HG03025 (cell line): ENCODE results near the gene C14orf132.
"Not testable (repeated sequence)": the region's sequence is repeated elsewhere in the genome, so short reads cannot be mapped to it uniquely, and the experiment has no call there.

ENCODE experiments used
- ATAC-seq: cut with Tn5 transposase; IDR thresholded peaks from one replicate; pipeline ENCODE4 v1.9.1; 2021; ENCODE audit warnings: mild to moderate bottlenecking, moderate library complexity; ENCODE audit not compliant: unreplicated experiment, low FRiP score

C14orf132 gene

DNA sequence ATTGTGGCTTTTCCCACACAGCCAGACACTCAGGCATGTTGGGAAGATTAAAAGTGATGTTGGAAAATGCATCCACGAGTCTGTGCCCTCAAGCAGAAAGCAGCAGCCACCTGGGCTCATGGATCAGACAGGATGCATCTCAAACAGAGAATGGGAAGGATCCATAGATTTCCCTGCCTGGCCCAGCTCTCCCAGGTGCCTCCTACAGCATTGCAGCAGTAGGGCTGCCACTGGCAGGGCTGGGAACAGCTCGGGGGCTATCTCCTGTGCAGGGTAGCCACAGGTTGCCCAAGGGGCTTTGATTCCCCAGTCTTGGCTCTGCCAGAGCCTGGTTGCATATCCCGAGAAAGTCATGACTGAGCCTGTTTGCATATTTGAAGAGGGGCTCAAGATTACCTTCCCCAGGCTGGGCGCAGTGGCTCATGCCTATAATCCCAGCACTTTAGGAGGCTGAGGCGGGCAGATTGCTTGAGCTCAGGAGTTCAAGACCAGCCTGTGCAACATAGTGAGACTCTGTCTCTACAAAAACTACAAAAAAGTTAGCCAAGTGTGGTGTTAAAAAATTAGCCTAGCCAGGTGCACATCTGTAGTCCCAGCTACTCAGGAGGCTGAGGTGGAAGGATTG is 19.5 kb downstream of the C14orf132 start:
- no peak for ATAC-seq

DNA sequence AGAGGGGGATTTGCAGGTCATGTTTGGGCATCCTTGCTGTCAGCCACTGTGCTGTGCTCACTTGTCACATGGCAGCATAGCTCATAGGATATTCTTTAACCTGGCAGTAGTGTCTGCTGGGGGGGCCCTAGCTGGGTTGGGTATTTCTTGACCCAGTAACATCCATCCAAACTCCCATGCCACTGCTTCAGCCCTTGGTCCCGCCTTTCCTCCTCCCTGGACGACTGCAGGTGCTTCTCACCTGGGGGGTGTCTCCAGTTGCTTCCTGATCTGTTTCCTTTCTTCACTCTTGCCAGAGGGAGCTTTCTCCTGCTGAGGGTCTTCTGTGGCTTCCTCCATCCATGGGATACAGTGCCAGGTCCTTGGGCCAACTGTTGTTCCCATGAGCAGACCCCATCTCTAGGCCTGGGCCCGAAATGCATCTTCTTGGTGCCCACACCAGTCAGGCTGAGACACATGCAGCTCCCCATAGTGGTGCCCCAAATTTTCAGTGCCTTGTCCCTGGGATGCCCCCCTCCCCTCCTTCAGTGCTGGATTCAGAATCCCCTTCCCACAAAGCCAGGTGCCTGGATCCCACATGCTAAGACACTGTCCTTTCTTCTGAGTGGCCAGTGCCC is 20.5 kb downstream of the C14orf132 start:
- no peak for ATAC-seq

DNA sequence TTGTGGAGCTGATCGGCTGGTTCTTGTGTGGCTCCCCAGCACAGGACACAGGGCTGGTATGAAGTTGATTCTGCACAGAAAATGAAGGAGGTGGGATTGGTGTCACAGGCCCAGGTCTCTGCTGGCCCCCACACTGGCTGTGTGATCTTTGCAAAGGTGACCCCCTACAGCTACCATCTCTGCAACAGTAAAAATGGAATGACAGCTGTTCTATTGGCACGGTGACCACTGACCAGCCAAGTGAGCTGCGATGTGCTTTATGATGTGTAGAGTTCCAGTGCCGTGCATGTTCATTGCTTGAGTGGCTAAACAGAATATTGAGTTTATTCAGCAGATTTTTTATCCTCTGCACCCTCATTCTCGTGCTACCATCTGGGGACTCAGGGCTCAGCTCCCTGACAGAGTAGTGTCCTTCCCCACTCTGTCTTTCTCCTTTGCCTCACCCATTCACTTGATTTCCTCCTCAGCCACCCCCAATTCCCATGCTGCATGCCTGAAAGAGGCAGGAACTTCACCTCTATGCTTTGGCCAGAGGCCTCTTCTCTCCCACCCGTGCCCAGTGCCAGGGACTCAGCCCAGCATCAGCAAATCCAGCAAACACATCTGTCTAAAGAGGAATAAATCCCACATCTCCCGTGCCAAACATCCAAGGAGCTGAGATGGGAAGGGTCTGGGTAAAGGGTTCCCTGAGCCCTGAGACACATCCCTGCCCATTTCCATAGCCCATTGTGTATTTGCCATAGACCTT is 21.2 kb downstream of the C14orf132 start:
- no peak for ATAC-seq

DNA sequence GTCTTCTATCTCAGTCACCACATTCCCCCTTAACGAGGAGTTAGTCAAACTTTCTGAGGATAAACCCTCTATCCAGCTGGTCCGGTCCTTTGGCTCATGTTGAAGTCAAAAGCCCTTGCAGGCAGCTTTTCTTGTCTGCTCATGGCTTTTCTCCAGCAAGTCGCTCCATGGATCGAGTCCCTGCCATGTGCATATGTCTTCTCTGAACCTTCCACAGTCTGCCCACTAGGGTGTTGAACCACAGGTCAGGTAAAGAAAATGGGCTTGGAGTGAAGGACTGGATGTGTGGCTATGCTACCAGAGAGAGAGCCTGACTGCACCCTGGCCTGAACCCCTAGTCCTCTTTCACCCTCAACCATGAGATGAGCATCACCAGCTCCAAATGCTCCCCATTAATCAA is 22.8 kb downstream of the C14orf132 start:
- ATAC-seq = no peak

DNA sequence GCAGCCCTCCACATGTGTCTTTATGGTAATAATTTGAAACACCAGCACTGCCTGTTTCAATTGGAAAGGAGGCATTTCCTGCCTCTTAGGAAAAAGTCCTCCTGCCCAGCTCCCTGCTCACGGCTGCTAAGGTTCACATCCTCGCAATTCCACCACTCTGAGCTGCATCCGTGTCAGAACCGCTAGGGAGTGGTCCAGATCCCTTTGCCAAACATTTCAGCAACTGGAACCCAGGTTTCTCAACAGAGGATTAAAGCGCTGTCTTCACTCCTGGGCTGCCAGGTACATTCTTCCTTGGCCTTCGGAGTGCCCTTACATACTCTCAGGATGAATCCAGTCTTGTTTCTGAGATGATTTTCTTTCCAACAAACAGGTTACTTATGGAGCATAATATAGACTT is 23.3 kb downstream of the C14orf132 start:
- ATAC-seq = no peak

DNA sequence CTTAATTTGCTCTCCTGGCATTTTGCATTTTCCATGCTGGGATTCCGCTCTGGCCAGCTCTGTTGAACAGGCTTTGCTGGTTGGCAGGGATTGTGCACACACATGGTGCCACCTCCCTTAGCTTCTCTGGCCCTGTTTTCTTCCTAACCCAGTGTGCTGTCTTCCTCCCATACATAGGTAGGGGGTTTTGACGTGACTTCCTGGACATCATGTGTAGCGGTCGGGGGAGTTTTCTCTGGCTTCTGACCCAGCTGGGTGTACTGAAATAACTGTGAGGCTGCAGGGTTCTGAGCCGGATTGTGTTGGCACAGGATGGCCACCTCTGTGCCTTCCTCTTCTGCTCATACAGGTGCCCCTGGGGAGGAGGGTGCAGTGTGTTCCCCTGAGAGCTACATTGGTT is 25.7 kb downstream of the C14orf132 start:
- ATAC-seq = no peak

DNA sequence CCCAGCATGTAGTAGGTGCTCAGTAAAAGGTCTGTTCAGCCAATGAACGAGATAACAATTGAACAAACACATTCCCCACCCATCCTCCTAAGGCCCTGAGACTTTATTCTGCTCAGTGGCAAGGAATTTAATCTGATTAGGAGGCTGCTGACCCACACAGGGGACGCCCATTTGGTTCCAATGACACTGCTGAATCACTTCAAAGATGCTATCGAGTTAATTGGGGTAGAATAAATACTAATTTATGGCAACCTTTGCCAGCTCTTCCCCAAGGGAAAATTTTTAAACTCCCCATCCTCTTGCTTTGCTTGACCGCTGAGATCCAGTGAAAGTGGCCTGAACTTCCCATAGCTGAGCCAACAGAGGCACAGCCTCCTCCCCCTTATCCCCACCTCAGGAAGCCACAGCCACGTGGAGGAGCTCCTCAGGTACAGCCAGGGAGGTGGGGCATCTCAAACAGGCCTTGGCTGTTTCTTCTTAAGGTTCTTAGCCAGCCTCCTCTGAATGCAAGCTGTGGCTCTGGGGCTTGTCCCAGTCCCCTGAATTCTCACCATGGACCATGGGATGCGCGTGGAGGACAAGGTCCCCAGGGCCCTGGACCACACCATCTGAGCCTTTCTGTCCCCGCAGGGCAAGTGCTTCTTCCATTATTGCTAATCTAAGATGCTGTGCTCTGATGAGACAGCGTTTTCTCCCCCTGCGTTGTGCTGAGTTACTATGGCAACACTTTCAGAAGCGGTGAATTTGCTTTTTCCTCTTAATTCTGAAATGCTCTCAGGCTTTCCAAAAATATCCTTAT is 26.7 kb downstream of the C14orf132 start:
- ATAC-seq = no peak

DNA sequence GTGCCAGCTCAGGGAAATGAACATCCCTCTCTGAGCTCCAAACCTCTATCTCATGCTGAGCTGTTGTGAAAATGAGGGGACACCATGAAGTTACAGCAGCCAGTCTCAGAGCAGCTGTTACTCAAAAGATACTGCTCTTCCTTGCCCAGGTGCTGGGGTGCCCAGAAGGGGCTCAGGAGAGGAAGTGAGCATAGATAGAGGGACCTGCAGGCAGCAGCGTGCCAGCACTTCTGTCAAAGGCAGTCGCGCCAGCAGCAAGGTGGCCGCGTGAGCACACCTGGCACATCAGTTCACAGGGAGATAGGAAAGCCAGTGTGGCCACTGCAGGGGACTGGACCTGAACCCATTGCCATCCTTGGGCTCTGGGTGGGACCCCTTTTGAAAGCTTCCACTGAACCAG is 27.8 kb downstream of the C14orf132 start:
- no peak for ATAC-seq

DNA sequence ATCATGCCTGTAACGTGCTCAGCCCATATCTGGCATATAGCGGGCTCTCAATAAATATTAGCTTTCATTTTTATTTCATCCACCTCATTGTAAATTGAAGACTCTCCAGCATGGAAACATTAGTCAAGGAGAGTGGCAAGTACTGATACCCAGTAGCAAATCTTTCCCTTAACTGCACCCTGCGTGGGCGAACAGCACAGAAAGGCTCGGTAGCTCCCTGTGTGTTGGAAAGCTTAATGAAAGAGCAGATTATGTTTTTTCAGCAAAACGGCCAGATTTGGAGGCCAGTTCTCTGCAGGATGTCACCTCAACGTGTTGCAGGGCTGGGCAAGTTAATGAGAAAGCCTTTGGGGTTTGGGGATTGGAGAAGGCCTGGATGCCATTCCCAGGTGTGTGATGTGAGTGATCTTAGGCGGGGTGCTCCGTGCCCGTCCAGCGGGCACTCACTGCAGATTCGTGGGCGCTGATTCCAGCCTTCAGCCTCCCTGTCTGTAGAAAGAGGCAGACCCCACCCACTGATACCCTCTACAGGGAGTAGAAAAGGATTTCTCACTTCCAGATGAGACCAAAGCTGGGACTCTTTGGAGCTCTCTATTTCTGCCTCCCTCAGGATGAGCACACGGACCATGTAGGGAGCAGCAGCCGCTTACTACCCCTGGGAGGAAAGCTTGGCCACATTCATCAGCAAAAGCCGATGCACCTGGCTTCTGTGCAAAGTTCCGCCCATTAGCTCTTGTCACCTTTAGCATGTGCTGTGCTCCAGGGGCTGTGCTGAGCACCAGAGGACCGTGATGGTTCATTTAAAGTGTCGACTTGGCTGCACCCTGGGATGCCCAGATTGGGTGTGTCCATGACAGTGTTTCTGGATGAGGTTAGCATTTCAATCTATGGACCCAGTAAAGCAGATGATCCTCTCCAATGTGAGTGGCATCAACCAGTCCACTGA is 29.1 kb downstream of the C14orf132 start:
- no peak for ATAC-seq

DNA sequence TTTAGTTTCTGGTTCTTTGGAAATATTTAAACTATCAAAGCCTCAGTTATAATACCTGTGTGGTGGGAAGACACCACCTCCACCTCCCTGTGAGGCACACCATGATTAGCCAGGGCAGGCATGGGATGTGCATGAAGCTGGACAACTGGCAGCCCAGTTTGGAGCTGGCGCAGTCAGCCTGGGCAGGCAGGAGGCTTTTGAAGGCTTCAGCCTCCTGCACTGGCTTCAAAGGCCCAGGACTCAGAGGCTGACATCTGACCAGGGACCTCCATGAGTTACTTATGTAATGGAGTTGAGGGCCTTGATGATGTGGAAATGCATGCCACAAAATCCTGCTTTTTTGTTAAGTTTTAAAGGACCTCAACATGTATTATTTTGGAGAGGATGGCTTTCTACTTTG is 30.3 kb downstream of the C14orf132 start:
- no peak for ATAC-seq

DNA sequence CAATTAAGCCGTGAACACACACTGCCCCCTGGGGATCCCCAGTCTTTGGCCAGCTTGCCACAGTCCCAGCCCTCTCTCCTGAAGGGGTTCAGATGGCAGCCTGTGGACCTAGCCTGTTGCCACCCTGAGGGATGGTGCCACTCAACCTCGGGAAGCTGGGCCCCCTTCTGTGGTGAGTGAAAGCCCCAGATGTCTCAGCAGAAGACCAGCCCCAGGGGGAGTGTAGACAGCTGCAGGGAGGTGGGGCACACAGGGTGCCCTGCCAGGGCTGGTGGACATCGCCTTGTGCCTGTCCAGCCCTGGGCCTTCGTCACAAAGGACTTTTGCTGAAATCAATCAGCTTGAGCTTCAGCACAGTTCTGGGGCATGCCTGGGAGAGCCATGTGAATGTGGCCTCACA is 32.4 kb downstream of the C14orf132 start:
- ATAC-seq = no peak

DNA sequence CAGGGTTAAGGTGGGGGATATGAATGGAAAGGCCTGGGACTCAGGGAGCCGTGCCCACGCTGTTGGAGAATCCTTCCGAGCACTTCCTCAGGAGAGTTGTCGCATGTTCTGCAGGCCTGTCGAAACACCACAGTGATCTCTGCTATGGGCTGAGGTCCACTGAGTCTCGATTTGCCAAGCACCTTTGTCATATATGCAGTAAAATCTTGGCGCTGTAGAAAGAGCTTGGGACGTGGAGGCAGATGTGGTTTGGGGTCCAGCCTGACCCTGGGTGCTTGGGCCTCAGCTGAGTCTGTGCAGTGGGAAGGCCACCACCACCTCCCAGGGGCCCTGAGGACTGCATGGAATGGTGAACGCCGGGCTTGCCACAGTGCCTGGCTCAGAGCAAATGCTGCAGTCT is 32.9 kb downstream of the C14orf132 start:
- ATAC-seq = no peak

DNA sequence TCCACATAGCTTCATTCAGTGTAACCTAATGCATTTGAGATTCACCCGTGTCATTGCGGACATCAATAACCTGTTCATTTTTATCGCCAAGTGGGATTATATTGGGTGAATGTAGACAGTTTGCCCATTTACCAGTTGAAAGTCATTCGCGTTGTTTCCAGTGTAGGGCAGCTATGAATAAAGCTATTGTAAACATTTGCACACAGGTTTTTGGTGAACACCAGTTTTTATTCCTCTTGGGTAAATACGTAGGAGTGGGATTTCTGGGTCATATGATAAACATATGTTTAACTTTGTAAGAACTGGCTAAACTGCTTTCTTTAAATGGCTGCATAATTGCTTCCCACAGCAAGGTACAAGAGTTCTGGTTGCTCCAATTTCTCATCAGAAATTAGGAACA is 33.6 kb downstream of the C14orf132 start:
- ATAC-seq = no peak

DNA sequence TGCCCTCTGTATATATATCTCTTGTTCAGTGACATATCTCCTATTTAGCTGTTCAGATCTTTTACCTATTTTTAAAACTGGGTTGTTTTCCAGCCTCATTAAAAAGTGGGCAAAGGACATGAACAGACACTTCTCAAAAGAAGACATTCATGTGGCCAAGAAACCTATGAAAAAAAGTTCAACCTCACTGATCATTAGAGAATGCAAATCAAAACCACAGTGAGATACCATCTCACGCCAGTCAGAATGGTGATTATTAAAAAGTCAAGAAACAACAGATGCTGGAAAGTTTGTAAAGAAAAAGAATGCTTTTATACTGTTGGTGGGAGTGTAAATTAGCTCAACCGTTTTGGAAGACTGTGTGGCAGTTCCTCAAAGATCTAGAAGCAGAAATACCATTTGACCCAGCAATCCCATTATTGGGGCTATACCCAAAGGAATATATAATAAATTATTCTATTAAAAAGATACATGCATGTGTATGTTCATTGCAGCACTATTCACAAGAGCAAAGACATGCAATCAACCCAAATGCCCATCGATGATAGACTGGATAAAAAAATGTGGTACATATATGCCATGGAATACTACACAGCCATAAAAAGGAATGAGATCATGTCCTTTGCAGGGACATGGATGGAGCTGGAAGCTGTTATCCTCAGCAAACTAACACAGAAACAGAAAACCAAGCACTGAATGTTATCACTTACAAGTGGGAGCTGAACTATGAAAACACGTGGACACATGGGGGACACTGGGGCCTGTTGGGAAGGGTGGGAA is 34.3 kb downstream of the C14orf132 start:
- not testable (repeated sequence) for ATAC-seq

DNA sequence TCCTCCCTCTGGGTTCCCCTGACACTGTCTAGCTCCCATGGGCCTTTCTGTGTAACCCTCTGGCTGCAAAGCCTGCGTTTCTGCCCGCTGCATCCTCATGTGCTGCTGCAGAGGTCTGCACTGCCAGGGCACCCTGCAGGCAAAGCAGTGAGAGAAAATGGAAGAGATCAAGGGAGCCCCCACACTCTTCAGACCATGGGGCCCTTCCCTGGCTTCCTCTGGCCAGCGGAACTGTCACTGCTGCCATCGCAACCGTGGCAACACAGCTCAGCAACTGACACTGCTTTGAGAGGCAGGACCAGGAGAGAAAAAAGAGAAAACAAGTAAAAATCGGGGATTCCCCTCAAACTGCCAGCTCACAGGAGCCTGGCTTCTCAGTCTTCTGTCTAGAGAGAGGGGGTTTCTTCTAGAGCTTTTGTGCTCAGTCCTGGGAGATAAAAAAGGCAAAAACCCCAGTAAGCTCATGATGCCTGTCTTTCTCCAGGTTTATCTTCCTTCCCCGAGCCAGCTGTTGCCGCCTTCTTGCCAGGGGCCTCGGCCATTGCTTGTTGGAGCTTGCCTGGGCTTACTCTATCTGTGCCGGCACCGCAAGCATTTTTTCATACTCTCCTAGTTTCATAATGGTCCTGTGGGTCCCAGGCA is 38.9 kb downstream of the C14orf132 start:
- no peak for ATAC-seq

DNA sequence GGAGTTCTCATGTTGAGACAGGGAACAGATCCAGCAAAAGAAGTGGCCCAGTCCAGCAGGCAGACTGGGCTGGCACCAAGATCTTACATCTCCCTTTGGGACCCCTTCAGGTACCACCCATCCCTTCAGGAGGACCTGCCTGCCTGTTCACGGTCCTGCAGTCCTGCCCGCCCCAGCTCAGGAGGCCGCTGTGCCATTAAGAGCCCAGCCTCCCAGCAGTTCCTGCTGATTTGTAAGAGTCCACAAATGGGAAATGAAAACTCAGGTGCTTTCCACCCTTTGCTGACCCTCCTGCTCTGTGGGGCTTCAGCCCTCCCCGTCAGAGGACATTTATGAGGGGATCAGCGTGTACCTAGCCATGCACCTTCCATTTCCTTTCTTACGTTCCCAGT is 39.5 kb downstream of the C14orf132 start:
- ATAC-seq = no peak

DNA sequence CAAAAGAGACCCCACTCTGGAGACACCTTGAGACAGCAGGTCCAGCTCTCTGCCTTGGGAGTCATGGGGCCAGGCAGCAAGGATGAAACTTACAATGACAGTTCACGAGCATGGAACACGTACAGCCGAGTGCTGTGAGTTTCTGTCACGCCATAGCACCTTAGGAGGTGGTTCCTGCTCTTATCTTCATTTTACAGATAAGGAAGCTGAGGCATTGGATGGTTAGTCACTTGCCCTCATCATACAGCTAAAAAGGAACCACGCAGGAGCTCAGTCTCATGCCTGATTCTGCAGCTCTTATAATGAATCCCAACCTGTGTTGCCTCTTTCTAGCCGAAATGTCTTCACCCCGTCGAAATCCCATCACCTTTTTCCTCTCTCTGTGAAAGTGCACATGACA is 39.9 kb downstream of the C14orf132 start:
- no peak for ATAC-seq

DNA sequence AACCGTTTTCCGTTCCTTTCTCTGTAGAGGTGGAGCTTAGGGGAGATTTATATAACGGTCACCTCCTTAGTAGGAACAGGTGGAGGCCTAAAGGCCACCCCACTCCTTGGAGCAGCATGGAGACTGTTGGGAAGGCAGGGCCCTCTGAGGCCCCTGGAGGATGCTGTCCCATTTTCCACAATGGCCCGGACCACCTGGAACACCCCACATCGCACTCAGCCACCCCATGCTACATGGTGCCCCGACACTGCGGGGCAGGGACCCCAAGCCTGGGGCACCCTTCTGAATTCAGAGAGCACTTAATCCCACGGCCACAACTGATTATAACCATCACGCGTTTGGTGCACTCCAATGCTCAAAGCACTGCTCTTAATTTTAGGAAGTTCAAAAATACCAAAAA is 41.4 kb downstream of the C14orf132 start:
- no peak for ATAC-seq

DNA sequence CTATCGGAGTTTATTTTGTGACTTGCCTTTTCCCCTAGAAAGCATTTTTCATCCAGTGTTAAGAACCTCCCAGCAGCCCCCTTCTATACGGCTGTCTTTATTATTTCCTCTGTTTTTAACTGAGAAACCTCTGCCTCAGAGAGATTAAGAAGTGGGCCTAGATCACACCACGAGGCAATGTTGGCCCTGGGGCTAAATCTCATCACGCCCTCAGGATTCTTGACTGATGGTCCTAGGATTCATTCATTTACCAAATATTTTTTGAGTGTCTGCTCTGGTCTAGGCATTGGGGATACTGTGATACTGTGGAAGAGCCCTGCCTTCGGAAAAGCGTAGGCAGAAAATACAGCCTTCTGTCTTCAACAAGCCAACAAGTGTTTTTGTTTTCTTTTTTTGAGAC is 42.1 kb downstream of the C14orf132 start:
- ATAC-seq = no peak
